HG02970 (cell line): ENCODE results near the gene ARHGAP25.

Source experiments
- ATAC-seq: cut with Tn5 transposase; IDR thresholded peaks from one replicate; pipeline ENCODE4 v1.9.1; 2021; ENCODE audit warnings: mild to moderate bottlenecking, moderate library complexity, moderate number of reproducible peaks; ENCODE audit not compliant: unreplicated experiment, low FRiP score

ARHGAP25 gene

GRCh38 chr2:68717305-68717661 is 17.3 kb upstream of the ARHGAP25 start:
- ATAC-seq = no peak

- ATAC-seq = no peak
Observed at GRCh38 chr2:68719912-68720311, 14.7 kb upstream of the ARHGAP25 start.

GRCh38 chr2:68720665-68721064 is 13.9 kb upstream of the ARHGAP25 start:
- ATAC-seq = no peak

GRCh38 chr2:68721482-68722101 is 13.0 kb upstream of the ARHGAP25 start:
- peak; percentile 50 for ATAC-seq

- no peak for ATAC-seq
Observed at GRCh38 chr2:68722712-68723111, 11.9 kb upstream of the ARHGAP25 start.

- no peak for ATAC-seq
Observed at GRCh38 chr2:68723181-68723580, 11.4 kb upstream of the ARHGAP25 start.

GRCh38 chr2:68726100-68726499 is 8.5 kb upstream of the ARHGAP25 start:
- no peak for ATAC-seq

GRCh38 chr2:68726608-68727367 is 7.8 kb upstream of the ARHGAP25 start:
- ATAC-seq = no peak

GRCh38 chr2:68727683-68728375 is 6.8 kb upstream of the ARHGAP25 start:
- no peak for ATAC-seq

GRCh38 chr2:68730828-68731227 is 3.8 kb upstream of the ARHGAP25 start:
- ATAC-seq = no peak

- no peak for ATAC-seq
Observed at GRCh38 chr2:68732036-68732932, 2.3 kb upstream of the ARHGAP25 start.

- no peak for ATAC-seq
Observed at GRCh38 chr2:68733365-68733764, 1.2 kb upstream of the ARHGAP25 start.

GRCh38 chr2:68734176-68734575 is 435 bp upstream of the ARHGAP25 start:
- ATAC-seq = no peak

GRCh38 chr2:68736086-68736485 is 1.5 kb downstream of the ARHGAP25 start:
- no peak for ATAC-seq

GRCh38 chr2:68737711-68738110 is 3.1 kb downstream of the ARHGAP25 start:
- ATAC-seq = no peak

GRCh38 chr2:68738906-68739594 is 4.4 kb downstream of the ARHGAP25 start:
- no peak for ATAC-seq

- ATAC-seq = no peak
Observed at GRCh38 chr2:68739595-68740399, 5.2 kb downstream of the ARHGAP25 start.

GRCh38 chr2:68740400-68740914 is 5.8 kb downstream of the ARHGAP25 start:
- no peak for ATAC-seq

GRCh38 chr2:68741238-68741637 is 6.6 kb downstream of the ARHGAP25 start:
- no peak for ATAC-seq
